ENCODE results near the gene MYB. TPM values are rescaled to one million over a fixed set of nuclear protein-coding genes. Genes with fewer than 3 reads are reported as not detected.
"Not testable (repeated sequence)": the region's sequence is repeated elsewhere in the genome, so short reads cannot be mapped to it uniquely, and the experiment has no call there.

MYB gene
- total and polyA plus RNA-seq, 12 donors = 0.14 to 11.8 (median 0.74) TPM

DNA sequence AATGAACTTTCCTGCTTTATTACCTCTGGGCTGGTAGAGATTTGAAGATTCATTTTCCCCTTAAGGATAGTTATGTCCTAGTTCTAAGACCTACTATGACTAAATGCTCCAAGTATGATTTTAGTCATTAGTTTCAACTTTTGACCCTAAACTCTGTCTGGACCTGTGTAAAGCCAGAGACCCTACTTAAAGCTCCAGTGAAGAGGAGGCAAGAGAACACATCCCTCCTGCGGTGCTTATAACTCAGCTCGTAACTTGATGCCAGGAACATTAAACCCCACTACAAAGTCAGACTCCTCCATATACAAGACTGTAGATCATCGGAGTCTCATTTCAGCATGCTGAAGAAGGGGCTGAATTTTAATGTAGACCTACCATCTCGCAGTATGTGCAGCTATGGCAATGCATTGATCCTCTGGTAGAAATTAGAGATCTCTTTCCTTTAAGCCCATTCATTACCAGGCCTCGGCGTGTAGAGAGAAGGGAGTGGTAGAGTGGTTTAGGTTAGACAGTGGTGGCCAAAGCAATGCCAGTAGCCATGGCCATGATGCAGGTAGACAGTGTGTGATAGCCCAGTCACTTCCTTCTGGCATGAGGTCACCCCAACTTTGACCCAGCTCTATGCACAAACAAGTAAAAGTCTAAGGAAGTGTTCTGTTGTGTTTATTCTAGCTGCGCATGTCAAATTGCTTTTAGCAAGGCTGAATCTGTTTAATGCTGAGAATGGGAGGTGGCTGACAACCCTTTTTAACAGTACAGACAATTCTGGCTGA, 34.8 kb upstream of the MYB start:
- 91 to 94% (median 93%) methylated on average over 7 of the region's 7 CpGs for WGBS, 4 donors
- intact Hi-C loops (cut with DNase I) = loop anchor here in 1 of 2 donors (10.0 kb wide), 1 partner anchor 278 kb away; no protein-coding TSS in a partner anchor
- DNase-seq = no peak

DNA sequence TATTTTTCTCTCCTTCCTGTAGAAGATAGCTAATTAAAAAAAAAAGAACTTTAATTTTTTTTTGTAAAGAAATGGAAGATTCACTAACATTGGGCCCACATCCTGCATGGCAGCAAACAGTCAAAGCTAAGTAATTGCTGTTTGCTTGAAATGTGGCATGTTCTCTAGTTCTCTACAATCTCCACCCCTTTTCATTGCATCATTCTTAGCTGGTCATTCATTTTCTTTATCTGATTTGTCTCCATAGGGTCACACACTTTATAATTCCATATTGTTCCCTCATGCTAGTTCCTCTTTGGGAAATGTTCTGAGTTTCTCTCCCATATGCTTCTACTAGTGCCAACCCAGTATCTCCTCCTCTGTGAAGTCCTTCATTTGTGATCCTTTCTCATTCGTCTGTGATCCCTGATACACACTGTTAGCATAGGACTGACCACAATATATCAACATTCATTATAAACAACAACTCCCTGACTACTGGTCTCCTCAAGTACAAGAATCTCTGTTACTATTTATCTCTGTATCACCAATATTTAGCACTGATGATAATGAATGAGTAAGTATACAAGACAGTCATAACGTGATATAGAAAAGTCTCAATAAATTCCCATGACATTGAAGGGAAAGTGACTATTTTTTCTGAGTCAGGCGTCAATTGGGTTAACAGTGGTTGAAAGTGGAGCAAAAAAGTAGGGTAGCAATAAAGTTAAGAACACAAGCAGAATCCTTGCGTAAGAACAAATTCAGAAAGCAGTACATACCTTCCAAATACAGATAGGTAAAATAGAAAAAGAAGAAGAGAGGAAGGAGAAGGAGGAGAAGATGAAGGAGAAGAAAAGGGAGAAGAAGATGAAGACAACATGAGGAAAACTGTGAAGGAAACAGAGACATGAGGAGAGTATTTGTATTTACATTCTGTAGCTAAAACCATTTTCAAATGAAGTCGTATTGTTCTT, 33.2 kb upstream of the MYB start:
- intact Hi-C loops (cut with DNase I) = loop anchor here in 1 of 2 donors (10.0 kb wide), 1 partner anchor 277 kb away; no protein-coding TSS in a partner anchor
- Histone ChIP-seq H3K27me3 (no peaks in the 10 kb centered on the region), H3K36me3 (replicated peaks in 1 of 2) (no peaks in the 10 kb centered on the region), H3K27ac (no peak overlapping the region), H3K9me3 (replicated peaks in 1 of 3) (no peaks in the 10 kb centered on the region), H3K4me3 (no peak overlapping the region), H3K4me1 (replicated peaks in 1 of 2) (no peaks in the 10 kb centered on the region)
- 74 to 81% (median 76%) methylated on average over 5 of the region's 5 CpGs for WGBS, 4 donors
- no peak for TF ChIP-seq POLR2A (IDR thresholded peaks at IDR 0.05)
- TF ChIP-seq, protein P1, sequence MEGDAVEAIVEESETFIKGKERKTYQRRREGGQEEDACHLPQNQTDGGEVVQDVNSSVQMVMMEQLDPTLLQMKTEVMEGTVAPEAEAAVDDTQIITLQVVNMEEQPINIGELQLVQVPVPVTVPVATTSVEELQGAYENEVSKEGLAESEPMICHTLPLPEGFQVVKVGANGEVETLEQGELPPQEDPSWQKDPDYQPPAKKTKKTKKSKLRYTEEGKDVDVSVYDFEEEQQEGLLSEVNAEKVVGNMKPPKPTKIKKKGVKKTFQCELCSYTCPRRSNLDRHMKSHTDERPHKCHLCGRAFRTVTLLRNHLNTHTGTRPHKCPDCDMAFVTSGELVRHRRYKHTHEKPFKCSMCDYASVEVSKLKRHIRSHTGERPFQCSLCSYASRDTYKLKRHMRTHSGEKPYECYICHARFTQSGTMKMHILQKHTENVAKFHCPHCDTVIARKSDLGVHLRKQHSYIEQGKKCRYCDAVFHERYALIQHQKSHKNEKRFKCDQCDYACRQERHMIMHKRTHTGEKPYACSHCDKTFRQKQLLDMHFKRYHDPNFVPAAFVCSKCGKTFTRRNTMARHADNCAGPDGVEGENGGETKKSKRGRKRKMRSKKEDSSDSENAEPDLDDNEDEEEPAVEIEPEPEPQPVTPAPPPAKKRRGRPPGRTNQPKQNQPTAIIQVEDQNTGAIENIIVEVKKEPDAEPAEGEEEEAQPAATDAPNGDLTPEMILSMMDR (IDR thresholded peaks at IDR 0.05) = no peak
- DNase-seq = no peak

More for the DNA sequence above, 34.8 kb upstream of the MYB start:
- H3K27me3 ChIP-seq = no peaks in the 10 kb centered on the region
- no peaks in the 10 kb centered on the region for H3K9me3 ChIP-seq (replicated peaks in 1 of 3)
- no peaks in the 10 kb centered on the region for H3K36me3 ChIP-seq (replicated peaks in 1 of 2)
- H3K4me3 ChIP-seq = no peak overlapping the region
- H3K27ac ChIP-seq = no peak overlapping the region
- TF ChIP-seq POLR2A (IDR thresholded peaks at IDR 0.05) = no peak
- TF ChIP-seq, protein P1 (IDR thresholded peaks at IDR 0.05) = no peak
- H3K4me1 ChIP-seq (replicated peaks in 1 of 2) = no peaks in the 10 kb centered on the region

DNA sequence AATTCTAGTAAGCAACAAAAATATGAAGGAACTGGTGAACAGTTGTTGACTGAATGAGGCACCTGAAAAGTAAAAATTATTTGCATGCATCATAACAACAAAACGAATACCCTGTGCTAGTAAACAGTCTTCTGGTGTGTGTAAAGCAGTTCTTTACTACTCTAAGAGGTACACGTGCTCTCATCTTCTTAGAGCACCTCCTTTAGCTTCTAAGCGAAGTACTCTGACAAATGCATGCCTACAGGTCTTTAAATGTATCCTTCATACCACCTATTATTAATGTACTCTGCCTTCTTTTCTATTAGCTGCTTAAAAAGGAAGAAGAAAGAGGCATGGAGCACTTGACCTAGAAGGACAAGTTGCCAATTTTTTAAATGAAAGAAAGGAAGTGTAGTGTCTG, 32.2 kb upstream of the MYB start:
- intact Hi-C loops (cut with DNase I) = loop anchor here in 1 of 2 donors (10.0 kb wide), 1 partner anchor 276 kb away; no protein-coding TSS in a partner anchor
- no peak overlapping the region for H3K4me3 ChIP-seq
- H3K27me3 ChIP-seq = no peaks in the 10 kb centered on the region
- no peaks in the 10 kb centered on the region for H3K4me1 ChIP-seq (replicated peaks in 1 of 2)
- no peak for DNase-seq
- no peaks in the 10 kb centered on the region for H3K9me3 ChIP-seq (replicated peaks in 1 of 3)
- TF ChIP-seq, protein P1 (IDR thresholded peaks at IDR 0.05) = no peak
- TF ChIP-seq POLR2A (IDR thresholded peaks at IDR 0.05) = no peak
- no peak overlapping the region for H3K27ac ChIP-seq
- 76 to 84% (median 80%) methylated on average over 3 of the region's 3 CpGs for WGBS, 4 donors
- no peaks in the 10 kb centered on the region for H3K36me3 ChIP-seq (replicated peaks in 1 of 2)

DNA sequence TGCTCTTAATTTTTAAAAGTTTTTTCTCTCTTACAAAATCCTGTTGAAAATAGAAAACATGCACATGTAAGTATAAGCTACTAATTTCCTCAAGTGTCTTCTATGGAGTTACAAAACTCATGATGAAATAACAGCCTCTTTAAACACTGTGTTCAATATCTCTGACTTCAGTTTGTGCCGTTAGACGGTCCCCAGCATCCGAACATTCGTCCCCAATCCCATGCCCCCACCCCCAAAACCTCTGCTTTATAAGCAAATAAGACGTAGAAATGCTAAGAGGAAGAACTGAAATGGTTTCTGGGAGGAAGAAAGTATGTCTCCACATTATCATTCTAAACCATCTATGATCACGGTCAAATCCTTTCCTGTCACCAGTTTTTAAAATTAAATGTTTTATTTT, 31.7 kb upstream of the MYB start:
- WGBS, 4 donors = 56 to 70% (median 64%) methylated on average over 6 of the region's 6 CpGs
- H3K27me3 ChIP-seq = no peaks in the 10 kb centered on the region
- intact Hi-C loops (cut with DNase I) = loop anchor here in 1 of 2 donors (10.0 kb wide), 1 partner anchor 275 kb away; no protein-coding TSS in a partner anchor
- no peaks in the 10 kb centered on the region for H3K36me3 ChIP-seq (replicated peaks in 1 of 2)
- TF ChIP-seq, protein P1 (IDR thresholded peaks at IDR 0.05) = no peak
- no peak for TF ChIP-seq POLR2A (IDR thresholded peaks at IDR 0.05)
- no peak overlapping the region for H3K27ac ChIP-seq
- H3K4me1 ChIP-seq (replicated peaks in 1 of 2) = no peaks in the 10 kb centered on the region
- no peak for DNase-seq
- no peak overlapping the region for H3K4me3 ChIP-seq
- no peaks in the 10 kb centered on the region for H3K9me3 ChIP-seq (replicated peaks in 1 of 3)

DNA sequence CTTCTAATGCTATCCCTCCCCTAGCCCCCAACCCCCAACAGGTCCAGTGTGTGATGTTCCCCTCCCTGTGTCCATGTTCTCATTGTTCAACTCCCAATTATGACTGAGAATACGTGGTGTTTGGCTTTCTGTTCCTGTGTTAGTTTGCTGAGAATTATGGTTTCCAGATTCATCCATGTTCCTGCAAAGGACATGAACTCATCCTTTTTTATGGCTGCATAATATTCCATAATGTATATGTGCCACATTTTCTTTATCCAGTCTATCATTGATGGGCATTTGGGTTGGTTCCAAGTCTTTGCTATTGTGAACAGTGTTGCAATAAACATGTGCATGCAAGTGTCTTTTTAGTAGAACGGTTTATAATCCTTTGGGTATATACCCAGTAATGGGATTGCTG, 30.6 kb upstream of the MYB start:
- H3K36me3 ChIP-seq (replicated peaks in 1 of 2); H3K4me1 ChIP-seq (replicated peaks in 1 of 2); H3K9me3 ChIP-seq (replicated peaks in 1 of 3); DNase-seq; H3K4me3 ChIP-seq; H3K27me3 ChIP-seq; intact Hi-C loops (cut with DNase I); H3K27ac ChIP-seq: not testable (repeated sequence)
- 83 to 100% (median 93%) methylated on average over 2 of the region's 2 CpGs for WGBS, 4 donors

DNA sequence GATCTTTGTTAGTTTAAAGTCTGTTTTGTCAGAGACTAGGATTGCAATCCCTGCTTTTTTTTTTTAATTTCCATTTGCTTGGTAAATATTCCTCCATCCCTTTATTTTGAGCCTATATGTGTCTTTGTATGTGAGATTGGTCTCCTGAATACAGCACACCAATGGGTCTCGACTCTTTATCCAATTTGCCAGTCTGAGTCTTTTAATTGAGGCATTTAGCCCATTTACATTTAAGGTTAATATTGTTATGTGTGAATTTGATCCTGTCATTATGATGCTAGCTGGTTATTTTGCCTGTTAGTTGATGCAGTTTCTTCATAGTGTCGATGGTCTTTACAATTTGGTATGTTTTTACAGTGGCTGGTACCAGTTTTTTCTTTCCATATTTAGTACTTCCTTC, 27.0 kb upstream of the MYB start:
- H3K9me3 ChIP-seq (replicated peaks in 1 of 3); H3K4me1 ChIP-seq (replicated peaks in 1 of 2); H3K36me3 ChIP-seq (replicated peaks in 1 of 2); H3K4me3 ChIP-seq; DNase-seq; intact Hi-C loops (cut with DNase I); H3K27ac ChIP-seq; H3K27me3 ChIP-seq: not testable (repeated sequence)
- 86 to 96% (median 91%) methylated on average over 1 to 2 of the region's 2 CpGs for WGBS, 4 donors
